Brain pericyte (primary cell): Measurements from ENCODE around the gene TRIM8.
"Not testable (repeated sequence)": the region's sequence is repeated elsewhere in the genome, so short reads cannot be mapped to it uniquely, and the experiment has no call there.

Experiments
- DNase-seq: peaks from one replicate; pipeline ENCODE4 v3.0.0-alpha.2; 2012; ENCODE audit warnings: low read depth, low spot score

The TRIM8 gene

DNA sequence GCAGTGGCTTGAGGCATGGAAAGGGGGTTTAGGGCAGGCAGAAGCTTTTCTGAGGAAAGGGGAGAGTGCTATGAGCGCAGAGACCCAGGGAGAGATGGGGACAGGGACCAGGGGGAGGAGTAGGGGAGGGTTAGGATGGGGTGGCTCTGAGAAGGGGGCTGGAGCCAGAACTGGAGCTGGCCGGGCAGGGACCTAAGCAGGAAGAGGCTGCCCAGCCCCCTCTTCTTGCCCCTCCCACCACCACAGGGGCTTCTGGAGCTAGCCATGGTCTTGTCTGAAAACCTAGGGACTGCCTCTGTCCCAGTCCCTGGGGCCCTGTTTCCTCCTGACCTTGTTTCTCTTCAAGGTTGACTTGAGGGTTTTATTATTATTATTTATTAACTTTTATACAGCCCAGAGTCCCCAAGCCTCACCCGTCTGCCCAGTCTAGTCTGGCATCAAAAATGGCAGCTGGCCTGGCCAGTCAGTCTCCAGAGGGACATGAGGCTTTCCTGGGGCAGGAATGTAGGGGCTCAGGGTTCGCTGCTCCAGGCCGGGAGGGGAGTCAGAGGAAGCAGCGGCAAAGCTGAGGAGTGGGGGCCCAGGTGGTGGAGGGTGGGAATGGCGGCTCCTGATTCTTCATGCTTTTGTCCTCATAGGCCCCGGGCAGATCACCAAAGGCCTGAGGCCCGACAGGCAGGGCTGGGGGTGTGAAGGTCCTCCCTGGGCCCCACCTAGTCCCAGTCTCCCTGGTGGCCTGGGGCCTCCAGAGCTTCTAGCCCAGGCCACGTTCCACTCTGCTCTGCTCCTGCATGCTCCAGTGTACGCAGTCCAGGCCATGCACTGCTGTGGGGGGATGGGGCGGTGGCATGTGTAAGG lies 5.7 kb downstream of the TRIM8 start:
- DNase-seq, result no peak

DNA sequence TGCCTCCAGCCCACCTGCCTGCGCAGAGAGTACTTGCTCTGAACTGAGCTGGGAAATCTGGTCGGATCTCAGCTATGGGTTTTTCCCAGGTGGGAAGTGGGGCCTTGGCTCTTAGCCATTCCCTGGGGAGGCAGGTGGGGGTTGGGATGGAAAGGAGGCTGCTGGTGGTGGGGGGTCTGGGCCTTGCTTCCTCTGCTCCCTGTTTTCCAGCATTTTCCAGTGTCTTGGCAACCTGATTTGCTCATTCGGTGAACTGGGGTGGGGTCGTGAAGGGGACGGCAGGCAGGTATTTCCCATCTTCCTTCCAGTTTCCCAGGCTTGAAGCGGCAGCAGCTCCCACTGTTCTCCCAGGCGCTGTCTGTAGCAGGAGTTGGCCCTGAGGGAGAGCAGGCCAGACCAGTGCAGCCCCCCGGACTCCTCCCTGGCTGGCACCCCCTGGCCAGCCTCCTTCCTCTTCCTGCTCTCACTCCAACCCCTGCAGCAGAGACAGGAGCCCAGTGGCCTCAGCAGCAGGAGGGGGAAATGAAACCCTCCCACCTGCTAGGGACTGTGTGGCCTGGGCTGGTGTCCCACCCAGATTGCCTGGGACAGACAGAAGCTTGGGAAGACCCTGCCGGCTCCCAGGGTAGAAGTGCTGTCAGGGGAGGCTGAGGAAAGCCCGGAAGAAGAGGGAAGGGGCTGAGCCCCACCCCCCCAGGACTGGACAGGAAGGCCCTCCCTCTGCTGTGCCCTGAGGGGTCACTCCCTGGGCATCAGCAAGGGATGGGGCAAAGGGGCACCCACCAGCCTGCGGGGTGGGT lies 6.6 kb downstream of the TRIM8 start:
- DNase-seq, result no peak

DNA sequence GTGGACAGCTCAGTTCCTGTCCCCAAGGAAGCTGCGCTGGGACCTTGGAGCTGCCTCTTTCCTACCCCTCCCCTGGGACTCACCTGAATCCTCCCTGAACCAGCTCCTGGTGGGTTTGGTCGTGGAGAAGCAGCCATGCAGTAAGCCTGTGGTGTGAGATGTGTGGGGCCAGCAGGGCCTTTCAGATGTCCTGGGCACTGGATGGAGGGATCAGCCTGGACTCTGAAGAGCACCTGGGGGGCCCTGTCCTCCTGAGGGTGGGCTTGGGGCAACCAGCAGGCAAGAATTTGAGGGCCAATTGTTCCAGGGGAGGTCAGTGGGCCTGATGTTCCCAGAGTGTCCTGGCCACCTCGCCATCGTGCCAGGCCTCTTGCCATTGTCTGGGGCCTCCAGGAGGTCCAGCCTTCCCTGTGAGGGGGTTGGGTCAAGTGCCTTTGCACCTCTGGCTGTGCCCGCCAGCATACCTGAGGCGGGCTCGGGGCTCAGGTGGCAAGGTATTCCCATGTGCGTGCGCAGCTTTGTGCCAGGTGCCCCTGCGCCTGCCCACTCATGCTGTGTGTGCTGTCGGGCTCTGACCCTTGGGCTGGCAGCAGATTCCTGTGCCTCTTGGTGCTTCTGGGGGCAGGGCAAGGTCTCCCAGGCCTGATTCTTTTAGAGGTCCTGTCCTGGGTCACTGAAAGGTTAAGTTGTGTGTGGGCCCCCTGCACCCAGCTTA lies 7.3 kb downstream of the TRIM8 start:
- DNase-seq, result no peak

DNA sequence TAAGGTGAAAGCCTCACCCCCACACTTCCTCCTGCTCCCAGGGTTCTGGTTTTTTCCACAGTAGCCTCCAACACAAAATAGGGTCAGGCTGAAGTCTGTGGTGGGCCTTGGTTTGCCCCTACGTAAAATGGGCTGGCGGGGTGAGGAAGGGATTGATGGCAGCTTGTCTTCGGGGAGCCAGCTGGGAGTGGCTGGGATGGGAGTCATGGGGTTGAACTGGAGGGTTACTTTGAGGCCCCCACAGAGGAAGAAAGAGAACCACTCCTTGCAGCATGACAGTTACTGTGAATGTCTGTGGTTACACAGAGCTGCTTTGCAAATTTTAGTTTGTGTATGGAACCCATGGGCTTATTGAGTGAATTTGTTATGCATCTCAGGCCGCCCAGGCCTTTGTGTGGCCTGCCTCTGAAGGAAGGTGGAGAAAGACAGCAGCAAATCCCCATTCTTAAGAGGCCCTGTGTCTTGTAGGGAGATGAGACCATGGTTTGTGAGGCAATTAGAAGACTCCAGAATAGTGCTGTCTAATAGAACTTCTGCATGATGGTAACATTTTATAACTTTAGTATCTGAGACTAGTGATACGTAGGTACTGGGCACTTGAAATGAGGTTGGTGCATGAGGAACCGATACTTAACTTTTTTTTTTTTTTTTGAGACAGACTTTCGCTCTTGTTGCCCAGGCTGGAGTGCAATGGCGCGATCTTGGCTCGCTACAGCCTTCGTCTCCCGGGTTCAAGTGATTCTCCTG lies 8.1 kb downstream of the TRIM8 start:
- DNase-seq, result no peak

DNA sequence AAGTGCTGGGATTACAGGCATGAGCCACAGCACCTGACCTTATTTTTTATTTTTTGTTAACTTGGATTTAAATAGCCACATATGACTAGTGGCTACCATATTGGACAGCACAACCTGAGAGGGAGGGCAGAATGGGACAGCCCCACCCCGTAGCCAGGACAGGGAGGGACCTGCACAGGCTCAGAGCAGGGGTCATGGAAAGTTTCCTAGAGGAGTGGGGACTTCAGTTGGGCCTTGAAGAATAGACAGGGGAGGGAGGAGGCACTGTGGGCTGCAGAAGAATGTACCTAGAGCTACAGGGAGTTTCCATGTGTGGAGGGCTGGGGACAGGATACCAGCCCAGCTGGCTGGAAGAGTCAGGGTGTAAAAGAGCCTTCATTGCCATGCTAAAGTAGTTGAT lies 8.8 kb downstream of the TRIM8 start:
- DNase-seq, result no peak

DNA sequence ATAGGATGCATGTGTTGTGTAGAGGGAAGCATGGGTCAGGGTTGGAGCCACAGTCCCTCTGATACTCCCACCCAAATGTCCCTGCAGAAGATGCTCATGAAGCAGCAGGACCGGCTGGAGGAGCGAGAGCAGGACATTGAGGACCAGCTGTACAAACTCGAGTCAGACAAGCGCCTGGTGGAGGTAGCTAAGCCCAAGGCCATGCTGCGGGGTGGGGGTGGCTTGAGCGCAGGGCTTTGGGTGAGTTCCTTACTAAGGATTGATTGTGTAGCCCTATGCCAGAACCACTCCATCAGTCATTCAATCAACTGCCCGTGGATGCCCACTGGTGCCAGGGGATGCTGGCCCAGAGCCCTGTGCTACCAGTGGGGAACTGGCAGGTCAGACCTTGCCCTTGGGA lies 10.3 kb downstream of the TRIM8 start:
- no peak for DNase-seq

DNA sequence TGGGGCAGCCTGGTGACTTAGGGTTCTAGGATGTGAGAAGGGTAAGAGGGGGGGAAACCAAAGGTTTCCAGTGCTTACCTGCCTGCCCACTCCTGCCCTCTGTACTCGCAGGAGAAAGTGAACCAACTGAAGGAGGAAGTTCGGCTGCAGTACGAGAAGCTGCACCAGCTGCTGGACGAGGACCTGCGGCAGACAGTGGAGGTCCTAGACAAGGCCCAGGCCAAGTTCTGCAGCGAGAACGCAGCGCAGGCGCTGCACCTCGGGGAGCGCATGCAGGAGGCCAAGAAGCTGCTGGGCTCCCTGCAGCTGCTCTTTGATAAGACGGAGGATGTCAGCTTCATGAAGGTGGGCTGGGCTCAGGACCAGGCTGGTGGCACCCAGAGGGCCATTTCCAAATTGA lies 10.7 kb downstream of the TRIM8 start:
- DNase-seq, result no peak

DNA sequence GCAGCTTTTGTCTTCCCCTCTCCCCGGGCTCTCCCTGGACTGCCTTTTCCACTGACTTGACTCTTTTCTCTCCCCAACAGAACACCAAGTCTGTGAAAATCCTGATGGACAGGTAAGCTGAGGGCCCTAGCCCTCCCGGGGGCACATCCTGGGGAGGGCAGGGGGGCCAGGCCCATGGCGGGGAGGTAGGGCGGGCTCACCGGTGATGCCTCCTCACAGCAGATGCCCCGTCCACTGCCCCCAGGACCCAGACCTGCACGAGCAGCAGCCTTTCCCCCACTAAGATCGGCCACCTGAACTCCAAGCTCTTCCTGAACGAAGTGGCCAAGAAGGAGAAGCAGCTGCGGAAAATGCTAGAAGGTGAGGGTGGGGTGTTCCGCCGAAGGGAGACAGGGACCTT lies 11.7 kb downstream of the TRIM8 start:
- no peak for DNase-seq

DNA sequence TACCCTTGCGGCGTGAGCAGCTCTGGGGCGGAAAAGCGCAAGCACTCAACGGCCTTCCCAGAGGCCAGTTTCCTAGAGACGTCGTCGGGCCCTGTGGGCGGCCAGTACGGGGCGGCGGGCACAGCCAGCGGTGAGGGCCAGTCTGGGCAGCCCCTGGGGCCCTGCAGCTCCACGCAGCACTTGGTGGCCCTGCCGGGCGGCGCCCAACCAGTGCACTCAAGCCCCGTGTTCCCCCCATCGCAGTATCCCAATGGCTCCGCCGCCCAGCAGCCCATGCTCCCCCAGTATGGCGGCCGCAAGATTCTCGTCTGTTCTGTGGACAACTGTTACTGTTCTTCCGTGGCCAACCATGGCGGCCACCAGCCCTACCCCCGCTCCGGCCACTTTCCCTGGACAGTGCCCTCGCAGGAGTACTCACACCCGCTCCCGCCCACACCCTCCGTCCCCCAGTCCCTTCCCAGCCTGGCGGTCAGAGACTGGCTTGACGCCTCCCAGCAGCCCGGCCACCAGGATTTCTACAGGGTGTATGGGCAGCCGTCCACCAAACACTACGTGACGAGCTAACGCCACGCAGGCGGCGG lies 12.6 kb downstream of the TRIM8 start:
- DNase-seq, result no peak

DNA sequence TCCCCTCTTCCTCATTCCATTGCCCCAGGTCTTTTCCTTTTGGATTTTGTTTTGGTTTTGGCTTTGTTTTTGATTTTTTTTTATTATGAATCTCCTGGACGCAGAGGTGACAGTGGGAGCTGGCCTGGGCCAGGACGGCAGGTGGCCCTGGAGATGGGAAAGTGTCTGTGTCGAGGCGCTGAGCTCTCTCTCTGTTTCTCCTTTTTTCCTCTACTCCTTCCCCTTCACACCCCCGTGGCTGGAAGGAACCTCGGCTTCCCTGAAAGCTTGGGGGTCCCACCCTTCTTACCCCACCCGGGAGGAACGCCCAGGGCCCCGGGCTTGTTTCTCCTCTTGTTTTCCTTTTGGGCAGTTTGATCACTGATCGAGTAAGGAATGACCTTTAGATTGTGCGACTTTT lies 13.2 kb downstream of the TRIM8 start:
- DNase-seq, result no peak

DNA sequence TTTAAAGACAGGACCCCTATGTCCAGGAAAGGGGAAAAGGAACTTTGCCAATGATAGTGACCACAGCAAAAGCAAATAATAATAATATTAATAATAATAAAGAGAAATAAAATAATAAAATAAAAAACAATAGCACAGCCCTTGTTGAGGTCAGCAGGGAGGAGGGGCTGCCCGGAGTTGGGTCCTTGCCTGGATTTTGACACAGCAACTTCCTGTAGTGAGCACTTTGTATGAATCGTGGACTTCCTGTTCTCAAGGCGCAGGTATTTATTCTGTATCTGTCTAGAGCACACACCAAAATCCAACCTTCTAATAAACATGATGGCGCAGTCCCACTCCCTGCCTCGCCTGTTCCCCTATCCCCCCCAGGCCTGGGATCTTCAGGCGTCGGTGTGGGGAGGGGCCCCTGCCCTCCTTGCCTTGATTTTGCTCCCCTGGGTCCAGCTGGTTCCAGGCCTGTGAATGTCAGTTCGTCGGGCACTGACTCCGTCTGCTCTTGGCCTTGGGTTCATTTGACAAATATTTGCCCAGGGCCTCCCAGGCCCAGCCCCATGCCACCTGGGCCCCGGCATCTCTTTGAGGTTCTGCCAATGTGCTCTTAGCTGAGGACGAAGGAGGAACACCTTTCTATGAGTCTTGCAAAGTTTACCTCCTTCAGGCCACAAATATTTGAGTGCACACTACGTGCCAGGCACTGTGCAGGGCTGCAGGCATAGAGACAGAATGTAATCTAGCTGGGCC lies 13.9 kb downstream of the TRIM8 start:
- no peak for DNase-seq

DNA sequence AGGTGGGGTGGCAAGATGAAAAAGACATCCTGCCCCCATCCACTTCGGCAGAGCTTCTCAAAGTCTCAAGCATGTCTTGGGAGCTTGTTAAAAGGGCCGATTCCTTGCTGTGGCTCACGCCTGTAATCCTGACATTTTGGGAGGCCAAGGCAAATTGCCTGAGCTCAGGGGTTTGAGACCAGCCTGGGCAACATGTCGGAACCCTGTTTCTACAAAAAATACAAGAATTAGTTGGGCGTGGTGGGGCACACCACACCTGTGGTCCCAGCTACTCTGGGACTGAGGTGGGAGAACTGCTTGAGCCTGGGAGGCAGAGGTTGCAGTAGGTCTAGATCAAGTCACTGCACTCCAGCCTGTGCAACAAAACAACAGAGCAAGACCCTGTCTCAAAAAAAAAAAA lies 14.5 kb downstream of the TRIM8 start:
- no peak for DNase-seq

DNA sequence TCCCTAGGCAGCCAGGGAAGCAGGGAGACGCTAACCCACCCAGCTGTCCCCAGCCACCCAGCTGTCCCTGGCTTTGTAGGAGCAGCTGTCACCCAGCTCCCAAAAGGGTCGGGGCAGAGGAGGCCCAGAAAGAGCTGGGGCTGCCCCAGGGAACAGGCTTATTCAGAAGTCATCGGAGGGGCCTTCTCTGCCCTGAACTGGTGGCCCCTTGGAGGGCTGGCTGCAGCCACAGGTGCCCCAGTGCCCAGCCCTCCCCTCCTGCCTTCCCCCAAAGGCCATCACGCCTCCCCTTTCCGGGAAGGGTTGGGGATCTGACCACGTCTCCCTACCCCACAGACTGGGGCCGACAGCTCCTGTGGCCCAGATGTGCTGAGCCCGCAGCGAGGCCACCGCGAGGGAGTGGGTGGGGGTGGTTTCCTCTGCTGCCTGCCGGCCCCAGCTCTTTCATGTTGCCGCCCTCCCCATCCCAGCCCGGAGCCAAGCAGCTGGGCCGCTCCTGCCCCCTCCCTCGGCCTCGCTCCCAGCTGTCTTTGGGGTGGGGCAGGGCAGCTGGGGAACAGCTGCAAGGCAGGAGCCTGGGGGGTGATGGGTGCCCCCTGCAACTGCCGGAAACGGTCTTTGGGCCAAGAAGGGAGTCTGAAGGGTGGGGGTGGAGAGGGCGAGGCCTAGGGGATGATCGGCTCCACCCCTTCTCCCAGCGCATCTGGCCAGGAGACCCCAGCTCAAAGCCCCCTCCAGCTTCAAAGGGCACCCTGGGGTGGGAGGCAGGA lies 16.8 kb downstream of the TRIM8 start:
- no peak for DNase-seq

DNA sequence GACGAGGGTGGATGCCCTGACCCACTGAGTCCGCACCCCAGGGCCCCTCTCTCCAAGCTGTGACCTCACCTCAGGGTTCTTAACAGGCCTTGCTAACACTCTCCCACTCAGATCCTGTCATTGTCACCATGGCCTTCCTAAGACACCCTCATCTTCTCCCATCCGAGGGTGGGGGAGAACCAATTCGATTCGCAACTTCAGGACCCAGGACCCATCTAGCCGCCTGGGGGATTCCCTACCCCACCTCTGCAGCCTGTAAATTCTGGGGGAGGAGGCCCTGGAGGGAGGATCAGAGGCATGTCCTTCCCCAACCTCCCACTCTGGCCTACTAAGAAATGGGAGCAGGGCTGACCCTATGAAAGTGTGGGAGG lies 17.4 kb downstream of the TRIM8 start:
- no peak for DNase-seq

DNA sequence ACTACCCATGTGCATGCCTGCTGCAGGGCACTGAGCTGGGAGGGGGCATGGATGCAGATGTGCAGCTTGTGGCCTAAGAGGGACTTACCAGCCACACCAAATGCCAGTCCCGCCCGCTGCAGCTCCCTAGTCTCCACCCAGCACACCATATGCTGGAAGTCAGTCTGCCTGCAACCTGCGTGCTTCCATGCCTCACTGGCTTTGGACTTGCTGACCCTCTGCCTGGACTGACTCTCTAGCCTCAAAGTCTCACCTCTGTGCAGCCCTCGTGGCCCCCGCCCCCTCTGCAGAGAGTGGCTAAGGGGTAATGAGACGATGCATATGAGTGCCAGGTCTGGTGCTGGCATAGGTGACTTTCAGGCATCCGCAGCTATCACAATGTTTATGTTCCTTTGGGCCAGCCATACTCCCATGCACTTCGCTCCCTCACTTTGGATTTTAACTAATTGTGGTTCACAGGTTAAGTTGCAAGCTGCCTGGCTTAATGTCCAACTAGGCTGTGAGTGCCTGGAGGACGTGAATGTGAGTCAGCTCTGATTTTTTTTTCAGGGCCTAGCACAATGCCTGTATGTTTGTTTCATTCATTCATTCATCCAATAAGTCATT lies 21.7 kb downstream of the TRIM8 start:
- DNase-seq, result no peak

DNA sequence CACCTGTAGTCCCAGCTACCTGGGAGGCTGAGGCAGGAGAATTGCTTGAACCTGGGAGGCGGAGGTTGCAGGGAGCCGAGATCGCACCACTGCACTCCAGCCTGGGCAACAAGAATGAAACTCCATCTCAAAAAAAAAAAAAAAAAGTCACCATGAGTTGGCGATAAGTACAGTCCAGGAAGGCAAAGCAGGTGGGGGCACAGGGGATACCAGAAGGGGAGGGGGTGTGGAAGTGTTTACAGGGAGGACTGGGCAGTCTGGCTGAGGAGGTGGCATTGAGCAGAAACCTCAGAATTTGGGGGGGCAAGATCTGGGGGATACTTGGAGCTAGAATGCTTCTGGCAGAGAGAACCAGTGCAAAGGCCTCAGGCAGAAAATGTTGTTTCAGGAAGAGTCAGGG lies 23.1 kb downstream of the TRIM8 start:
- DNase-seq, result not testable (repeated sequence)

DNA sequence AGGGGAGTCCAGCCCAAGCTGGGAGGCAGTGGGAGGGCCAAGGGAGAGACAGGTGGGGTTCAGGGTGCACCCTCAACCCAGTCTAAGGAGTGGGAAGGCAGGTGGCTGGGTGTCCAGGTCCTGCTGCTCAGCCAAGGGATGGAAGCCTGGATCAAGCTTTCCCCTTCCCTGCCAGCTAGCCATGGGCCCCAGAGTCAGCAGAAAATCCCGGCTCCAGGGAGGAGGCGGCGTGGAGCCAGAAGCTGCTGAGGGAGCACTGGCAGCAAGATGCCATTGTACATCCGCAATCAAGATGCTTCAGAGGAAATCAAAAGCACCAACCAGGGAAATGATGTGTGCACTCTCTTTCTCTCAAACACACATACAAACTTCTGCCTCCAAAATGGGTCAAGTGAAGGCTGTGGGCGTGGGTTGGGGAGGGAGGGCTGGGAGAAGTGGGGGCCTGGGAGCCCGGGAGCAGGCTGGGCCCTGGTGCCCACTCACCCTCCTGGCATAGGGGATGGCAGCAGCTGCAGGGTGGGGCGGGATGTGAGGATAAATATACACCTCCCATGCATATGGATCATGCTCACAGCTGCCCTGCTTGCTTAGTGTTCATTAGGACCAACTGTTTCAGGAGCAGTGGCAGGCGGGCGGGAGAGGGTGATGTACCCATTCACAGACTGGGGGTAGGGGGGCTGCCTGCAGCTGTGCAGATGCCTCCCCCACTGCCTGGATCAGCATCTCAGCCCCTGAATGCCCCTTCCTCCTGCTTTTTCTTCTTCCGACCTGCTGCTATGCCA lies 24.2 kb downstream of the TRIM8 start:
- no peak for DNase-seq

DNA sequence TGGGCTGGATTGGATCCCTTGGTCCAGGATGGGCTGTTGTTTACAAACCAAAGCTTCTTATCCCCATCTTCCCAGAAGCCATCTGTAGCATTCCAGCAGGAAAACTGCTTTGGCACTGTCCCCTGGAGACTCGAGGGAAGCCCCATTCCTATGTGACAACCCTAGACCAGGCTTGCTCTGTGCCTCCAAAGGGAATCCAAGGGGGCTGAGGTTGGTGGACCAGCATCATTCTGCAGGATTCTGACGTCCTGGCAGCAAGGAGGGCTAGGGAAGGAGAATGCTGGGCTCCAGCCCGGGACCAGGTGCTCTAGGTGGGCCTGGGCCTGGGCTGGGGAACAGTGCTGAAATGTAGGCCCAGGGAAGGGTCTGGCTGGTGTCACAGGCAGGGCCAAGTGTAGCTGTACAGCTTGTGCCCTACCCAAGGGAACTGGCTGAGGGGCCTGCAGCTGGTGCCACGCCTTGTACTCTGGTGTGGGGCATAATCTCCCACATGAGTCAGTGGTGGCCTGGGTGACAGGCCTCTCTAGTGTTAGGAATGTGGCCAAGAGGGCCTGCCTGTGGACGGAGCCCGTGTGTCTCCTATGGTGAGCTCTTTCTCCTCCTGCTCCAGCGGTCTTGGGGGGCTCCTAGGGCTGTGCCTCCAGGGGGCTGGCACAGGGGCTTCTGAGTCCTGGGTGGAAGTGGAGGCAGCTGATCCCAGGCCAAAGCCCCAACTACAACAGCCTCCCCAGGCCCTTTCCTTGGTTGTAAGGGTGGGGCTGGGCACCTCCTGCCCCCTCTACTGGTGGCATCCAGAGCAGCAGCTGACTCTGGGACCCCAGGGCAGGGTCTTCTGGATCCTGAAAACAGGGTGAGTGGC lies 25.2 kb downstream of the TRIM8 start:
- DNase-seq, result no peak
